NB4 (cell line): ENCODE data around the gene KIF3A.

ENCODE experiments used
- DNase-seq: peaks from one replicate; pipeline ENCODE4 v3.0.0; 2010; ENCODE audit warnings: low read depth
- H3K4me3 ChIP-seq: one replicate; pipeline ENCODE4 v1.5.1; 2011; ENCODE audit warnings: mild to moderate bottlenecking, low read depth, low read length, moderate library complexity
- CTCF ChIP-seq: IDR thresholded peaks from one replicate; pipeline ENCODE4 v1.5.1; 2012; ENCODE audit warnings: low read depth, low read length
- MAX ChIP-seq: IDR thresholded peaks from 2 replicates; pipeline ENCODE4 v1.6.1; 2011; ENCODE audit warnings: low read depth, low read length
- MYC ChIP-seq: IDR thresholded peaks from 2 replicates; pipeline ENCODE4 v1.6.1; 2011; ENCODE audit warnings: low read depth, low read length
- POLR2A ChIP-seq: IDR thresholded peaks from 2 replicates; pipeline ENCODE4 v1.6.1; 2011; ENCODE audit warnings: mild to moderate bottlenecking; ENCODE audit not compliant: insufficient read length; ENCODE audit errors: extremely low read depth

Gene KIF3A

GRCh38 chr5:132737982-132738681 is 786 bp upstream of the KIF3A start:
- no peak for DNase-seq
- peak overlapping the region; percentile 68 for H3K4me3 ChIP-seq
- TF ChIP-seq CTCF (no peak), MYC (no peak)

GRCh38 chr5:132734687-132735086 is 2.7 kb downstream of the KIF3A start:
- no peak overlapping the region for H3K4me3 ChIP-seq
- no peak for DNase-seq
- TF ChIP-seq MAX = no peak
- no peak for TF ChIP-seq MYC
- TF ChIP-seq POLR2A = no peak
- TF ChIP-seq CTCF = no peak

- no peak overlapping the region for H3K4me3 ChIP-seq
- TF ChIP-seq CTCF = no peak
- no peak for TF ChIP-seq MYC
- no peak for TF ChIP-seq POLR2A
- no peak for TF ChIP-seq MAX
- DNase-seq = no peak
These were observed 3.7 kb downstream of the KIF3A start for GRCh38 chr5:132733499-132734148.

GRCh38 chr5:132729896-132730295 is 7.5 kb downstream of the KIF3A start:
- no peak overlapping the region for H3K4me3 ChIP-seq
- TF ChIP-seq MAX (no peak), CTCF (no peak), MYC (no peak), POLR2A (no peak)
- DNase-seq = no peak

- TF ChIP-seq CTCF (no peak), MAX (no peak), POLR2A (no peak), MYC (no peak)
- no peak overlapping the region for H3K4me3 ChIP-seq
- no peak for DNase-seq
These were observed 11.6 kb downstream of the KIF3A start for GRCh38 chr5:132725745-132726144.
